Loucy (cell line): Measurements from ENCODE around the gene PAK3.

ENCODE experiments used
- H2AFZ ChIP-seq: fragments of 200-600 bp; sonication (generic); 2 replicates; pipeline ENCODE4 v1.6.0; 2016; ENCODE audit warnings: antibody characterized with exemption, mild to moderate bottlenecking, low read length, moderate library complexity
- H3F3A ChIP-seq: fragments of 200-600 bp; 2 replicates; pipeline ENCODE4 v1.6.0; 2016; ENCODE audit warnings: antibody characterized with exemption, low read depth, mild to moderate bottlenecking
- H3K27me3 ChIP-seq: fragments of 200-600 bp; sonication (generic); 2 replicates; pipeline ENCODE4 v1.6.1; 2014; ENCODE audit warnings: low read length, mild to moderate bottlenecking; ENCODE audit not compliant: insufficient read depth, poor library complexity, severe bottlenecking
- H3K36me3 ChIP-seq: fragments of 200-600 bp; sonication (generic); 2 replicates; pipeline ENCODE4 v1.6.1; 2016; ENCODE audit warnings: low read length; ENCODE audit not compliant: insufficient read depth
- H3K4me1 ChIP-seq: fragments of 200-600 bp; sonication (generic); 2 replicates; pipeline ENCODE4 v1.5.1; 2014; ENCODE audit warnings: low read length, mild to moderate bottlenecking; ENCODE audit not compliant: insufficient read depth, poor library complexity, severe bottlenecking
- H3K4me2 ChIP-seq: fragments of 200-600 bp; sonication (generic); 2 replicates; pipeline ENCODE4 v1.6.0; 2014; ENCODE audit warnings: antibody characterized with exemption, low read length, low read depth, mild to moderate bottlenecking; ENCODE audit not compliant: poor library complexity, severe bottlenecking
- H3K4me3 ChIP-seq: fragments of 200-600 bp; sonication (generic); 2 replicates; pipeline ENCODE4 v1.5.1; 2014; ENCODE audit warnings: low read length, mild to moderate bottlenecking, mixed read lengths; ENCODE audit not compliant: poor library complexity, severe bottlenecking
- H3K79me2 ChIP-seq: fragments of 200-600 bp; sonication (generic); 2 replicates; pipeline ENCODE4 v1.6.1; 2014; ENCODE audit warnings: low read length; ENCODE audit not compliant: insufficient read depth
- H3K9ac ChIP-seq: fragments of 200-600 bp; sonication (generic); 2 replicates; pipeline ENCODE4 v1.6.0; 2014; ENCODE audit warnings: mild to moderate bottlenecking, low read depth, low read length, moderate library complexity; ENCODE audit not compliant: poor library complexity, severe bottlenecking
- H3K9me2 ChIP-seq: fragments of 200-600 bp; sonication (generic); replicated peaks from 2 replicates; pipeline ENCODE4 v1.6.1; 2016; ENCODE audit warnings: low read depth, low read length, mixed read lengths
- H3K9me3 ChIP-seq: fragments of 200-600 bp; sonication (generic); 2 replicates; pipeline ENCODE4 v1.6.1; 2014; ENCODE audit warnings: mild to moderate bottlenecking, antibody characterized with exemption, low read length, low read depth; ENCODE audit not compliant: insufficient read depth
- H4K20me1 ChIP-seq: fragments of 200-600 bp; sonication (generic); 2 replicates; pipeline ENCODE4 v1.6.0; 2014; ENCODE audit warnings: antibody characterized with exemption, low read length, mild to moderate bottlenecking; ENCODE audit not compliant: insufficient read depth, poor library complexity, severe bottlenecking
- EZH2phosphoT487 ChIP-seq: fragments of 200-600 bp; IDR thresholded peaks from 2 replicates; pipeline ENCODE4 v1.6.1; 2018; ENCODE audit warnings: antibody characterized with exemption, mild to moderate bottlenecking, moderate library complexity, borderline replicate concordance
- TF ChIP-seq, protein P1 (sequence below): fragments of 200-600 bp; sonication (generic); conservative IDR thresholded peaks from 2 replicates; pipeline ENCODE4 v1.5.1; 2014; ENCODE audit warnings: mild to moderate bottlenecking, antibody characterized with exemption, low read length

PAK3 gene

DNA sequence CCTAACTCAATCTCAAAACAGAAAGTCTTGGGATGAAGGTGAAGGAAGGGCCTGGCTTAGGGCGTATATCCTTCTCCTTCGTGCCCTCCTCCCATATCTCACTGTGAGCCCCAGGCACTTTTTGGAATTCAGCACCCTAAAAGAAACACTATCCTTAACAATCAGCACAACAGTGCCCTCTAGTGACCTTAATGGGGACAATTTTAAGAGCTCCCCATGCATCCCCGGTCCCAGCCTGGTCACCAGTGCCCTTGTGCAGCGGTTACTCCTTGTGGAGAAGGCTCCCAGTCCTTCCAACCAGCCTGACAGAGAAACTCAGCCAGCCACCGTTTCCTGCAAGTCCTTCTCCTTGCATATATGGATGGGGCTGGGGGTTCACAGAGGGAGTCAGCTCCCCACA is 4.2 kb downstream of the PAK3 start:
- no peak overlapping the region for H3K9ac ChIP-seq
- H3K27me3 ChIP-seq = no peaks in the 10 kb centered on the region
- H3K9me2 ChIP-seq = no peaks in the 10 kb centered on the region
- H2AFZ ChIP-seq = no peak overlapping the region
- TF ChIP-seq EZH2phosphoT487 = no peak
- TF ChIP-seq, protein P1, sequence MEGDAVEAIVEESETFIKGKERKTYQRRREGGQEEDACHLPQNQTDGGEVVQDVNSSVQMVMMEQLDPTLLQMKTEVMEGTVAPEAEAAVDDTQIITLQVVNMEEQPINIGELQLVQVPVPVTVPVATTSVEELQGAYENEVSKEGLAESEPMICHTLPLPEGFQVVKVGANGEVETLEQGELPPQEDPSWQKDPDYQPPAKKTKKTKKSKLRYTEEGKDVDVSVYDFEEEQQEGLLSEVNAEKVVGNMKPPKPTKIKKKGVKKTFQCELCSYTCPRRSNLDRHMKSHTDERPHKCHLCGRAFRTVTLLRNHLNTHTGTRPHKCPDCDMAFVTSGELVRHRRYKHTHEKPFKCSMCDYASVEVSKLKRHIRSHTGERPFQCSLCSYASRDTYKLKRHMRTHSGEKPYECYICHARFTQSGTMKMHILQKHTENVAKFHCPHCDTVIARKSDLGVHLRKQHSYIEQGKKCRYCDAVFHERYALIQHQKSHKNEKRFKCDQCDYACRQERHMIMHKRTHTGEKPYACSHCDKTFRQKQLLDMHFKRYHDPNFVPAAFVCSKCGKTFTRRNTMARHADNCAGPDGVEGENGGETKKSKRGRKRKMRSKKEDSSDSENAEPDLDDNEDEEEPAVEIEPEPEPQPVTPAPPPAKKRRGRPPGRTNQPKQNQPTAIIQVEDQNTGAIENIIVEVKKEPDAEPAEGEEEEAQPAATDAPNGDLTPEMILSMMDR = peak; percentile 54
- H3K4me2 ChIP-seq = no peak overlapping the region
- H3K4me1 ChIP-seq = no peaks in the 10 kb centered on the region
- H3K9me3 ChIP-seq = no peaks in the 10 kb centered on the region
- H3K4me3 ChIP-seq = no peak overlapping the region
- no peaks in the 10 kb centered on the region for H3F3A ChIP-seq
- no peaks in the 10 kb centered on the region for H3K36me3 ChIP-seq
- no peaks in the 10 kb centered on the region for H4K20me1 ChIP-seq
- H3K79me2 ChIP-seq = no peaks in the 10 kb centered on the region

GRCh38 chrX:111101580-111101979 is 5.6 kb downstream of the PAK3 start:
- no peak overlapping the region for H2AFZ ChIP-seq
- no peaks in the 10 kb centered on the region for H3K27me3 ChIP-seq
- H3K9ac ChIP-seq = no peak overlapping the region

GRCh38 chrX:111102636-111103035 is 6.6 kb downstream of the PAK3 start:
- Histone ChIP-seq H3F3A (no peaks in the 10 kb centered on the region), H3K4me3 (no peak overlapping the region), H2AFZ (no peak overlapping the region), H3K9me3 (no peaks in the 10 kb centered on the region), H3K27me3 (no peaks in the 10 kb centered on the region), H3K36me3 (no peaks in the 10 kb centered on the region), H3K4me1 (no peaks in the 10 kb centered on the region), H3K4me2 (no peak overlapping the region), H4K20me1 (no peaks in the 10 kb centered on the region), H3K79me2 (no peaks in the 10 kb centered on the region), H3K9me2 (no peaks in the 10 kb centered on the region), H3K9ac (no peak overlapping the region)
- TF ChIP-seq EZH2phosphoT487 = no peak
- TF ChIP-seq, protein P1 = no peak

More at GRCh38 chrX:111101580-111101979, 5.6 kb downstream of the PAK3 start:
- H4K20me1 ChIP-seq = no peaks in the 10 kb centered on the region
- no peak for TF ChIP-seq EZH2phosphoT487
- TF ChIP-seq, protein P1 = no peak
- no peaks in the 10 kb centered on the region for H3K36me3 ChIP-seq
- H3K4me3 ChIP-seq = no peak overlapping the region
- no peaks in the 10 kb centered on the region for H3K4me1 ChIP-seq
- no peaks in the 10 kb centered on the region for H3K79me2 ChIP-seq
- H3F3A ChIP-seq = no peaks in the 10 kb centered on the region
- no peaks in the 10 kb centered on the region for H3K9me2 ChIP-seq
- H3K4me2 ChIP-seq = no peak overlapping the region
- no peaks in the 10 kb centered on the region for H3K9me3 ChIP-seq
